K562 treated with DMSO at 1 percent for 24 hours (cell line): ENCODE measurements around the gene BGN. TPM values are rescaled to one million over a fixed set of nuclear protein-coding genes. Genes with fewer than 3 reads are reported as not detected.

Experiments used
- total RNA-seq: library from RNA; unstranded; fragments of 300-600 nt; gene quantifications from 2 replicates; pipeline ENCODE4 v1.2.3, GENCODE V29; 2022; ENCODE audit warnings: low read depth; ENCODE audit not compliant: insufficient read depth

Gene BGN
- not detected in 2 replicates for total RNA-seq

GRCh38 chrX:153494541-153495361 lies at the start of gene BGN:
Gene BGN (plus strand): TSS chrX:153494980. CDS start chrX:153504632, 9,652 bp downstream.

DNA sequence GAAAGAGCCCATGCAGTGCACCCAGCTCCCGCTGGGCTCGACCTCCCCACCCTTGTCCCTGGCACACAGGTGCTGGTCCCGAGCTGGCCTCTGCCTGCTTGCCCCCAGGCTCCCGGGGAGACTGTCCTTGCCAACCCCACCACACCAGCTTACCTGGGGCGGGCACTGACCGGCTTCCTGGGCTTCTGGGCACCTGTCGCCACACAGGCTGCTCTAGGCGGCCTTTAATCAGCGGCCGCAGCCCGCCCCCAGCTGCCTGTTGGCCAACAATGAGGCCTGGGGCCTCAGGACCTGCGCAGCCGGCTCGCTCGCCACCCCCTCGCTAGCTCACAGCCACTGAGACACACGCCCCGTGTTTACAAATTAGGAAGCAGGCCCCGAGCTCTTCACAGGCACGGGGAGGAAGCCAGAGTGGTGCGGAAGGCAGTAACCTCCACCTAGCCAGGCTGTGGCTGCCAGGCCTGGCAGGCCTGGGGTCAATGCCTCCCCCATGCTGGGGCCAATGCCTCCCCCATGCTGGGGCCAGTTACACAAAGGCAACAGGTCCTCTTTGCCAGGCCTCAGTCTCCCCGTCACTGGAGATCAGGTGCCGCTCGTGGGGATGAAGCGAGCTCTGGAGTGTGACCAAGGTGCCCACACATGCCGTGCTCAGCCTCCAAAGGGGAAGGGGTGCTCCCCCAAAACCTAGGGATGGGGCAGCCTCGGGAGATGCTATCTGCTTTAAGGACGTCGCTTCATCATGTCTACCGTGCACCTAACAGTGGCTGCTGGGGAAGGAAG lies 48.7 kb upstream of the BGN start, which contains the start of gene TREX2:
TREX2 (minus strand) TSS at position 201 of the 780 bp plus-strand sequence. CDS start 626 bp downstream, outside the sequence.

DNA sequence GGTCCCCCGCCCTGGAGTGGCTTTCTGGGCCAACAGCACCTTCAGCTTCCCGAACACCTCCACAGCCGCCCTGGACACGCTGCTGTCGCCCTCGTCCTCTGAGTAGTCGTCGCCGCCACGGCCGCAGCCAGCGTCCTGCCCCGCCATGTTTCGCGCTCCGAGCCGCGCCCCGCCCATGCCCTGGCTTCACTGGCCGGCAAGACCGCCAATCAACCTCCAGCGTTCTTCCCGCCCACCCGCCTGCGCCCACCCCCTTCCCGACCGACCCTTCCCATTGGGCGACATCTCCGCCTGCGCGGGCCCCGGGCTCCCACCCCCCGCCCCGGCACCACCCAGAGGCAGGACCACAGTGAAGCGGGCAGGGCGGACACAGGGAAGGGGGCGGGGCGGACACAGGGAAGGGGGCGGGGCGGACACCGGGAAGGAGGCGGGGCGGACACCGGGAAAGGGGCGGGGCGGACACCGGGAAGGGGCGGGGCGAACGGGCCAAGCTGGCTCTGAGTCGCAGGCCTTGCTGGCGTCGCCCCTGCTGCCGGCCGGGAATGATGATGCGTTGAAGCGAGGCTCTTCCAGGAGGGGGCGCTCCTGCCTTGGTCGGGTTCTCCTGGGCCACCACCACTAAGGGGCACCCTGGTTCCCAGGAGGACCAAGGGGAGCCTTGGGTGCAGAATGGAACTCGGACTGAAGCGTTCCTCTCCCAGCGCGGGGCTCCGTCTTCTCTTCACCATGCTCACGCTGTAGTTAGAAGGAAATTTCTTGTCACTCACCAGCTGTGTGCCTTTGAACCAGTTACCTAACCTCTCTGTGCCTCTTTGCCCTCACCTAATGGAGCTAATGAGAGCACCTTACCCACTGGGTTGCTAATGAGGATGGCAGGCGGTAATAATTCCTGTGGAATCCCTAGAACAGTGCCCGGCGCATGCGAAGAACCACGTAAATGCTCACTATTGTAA lies 24.1 kb upstream of the BGN start, which contains the start of gene HAUS7:
HAUS7 (minus strand) TSS at position 166 of the 953 bp plus-strand sequence; CDS start at position 147, 19 bp downstream.

GRCh38 chrX:153517423-153517822 lies 22.6 kb downstream of the BGN start, which contains the start of gene ATP2B3:
Gene ATP2B3 (plus strand): TSS chrX:153517642. CDS start chrX:153536248, 18,606 bp downstream.

Other genes with a start within 250 kb of the BGN start
- gene PNMA6F, start 173.2 kb upstream of the BGN start, total RNA-seq, result not detected in 2 replicates
- 18.6 and 19.0 TPM in 2 replicates for gene ZNF275, start 160.8 kb upstream of the BGN start, total RNA-seq
- gene PNMA6E, start 93.6 kb upstream of the BGN start, total RNA-seq, result not detected in 2 replicates
- 4.1 and 4.7 TPM in 2 replicates for gene ZFP92, start 83.5 kb upstream of the BGN start, total RNA-seq
- 1.5 and 4.3 TPM in 2 replicates for gene TREX2, start 48.9 kb upstream of the BGN start, total RNA-seq
- gene HAUS7, start 24.4 kb upstream of the BGN start, total RNA-seq, result 44.1 and 56.3 TPM in 2 replicates
- gene ATP2B3, start 22.7 kb downstream of the BGN start, total RNA-seq, result not detected in 2 replicates
- gene CCNQ, start 104.2 kb downstream of the BGN start, total RNA-seq, result 45.2 and 46.1 TPM in 2 replicates
- 3.8 and 4.7 TPM in 2 replicates for gene DUSP9, start 152.2 kb downstream of the BGN start, total RNA-seq
- 3.2 and 3.4 TPM in 2 replicates for gene PNCK, start 178.8 kb downstream of the BGN start, total RNA-seq
- 44.3 and 46.8 TPM in 2 replicates for gene SLC6A8, start 192.9 kb downstream of the BGN start, total RNA-seq
- gene BCAP31, start 229.4 kb downstream of the BGN start, total RNA-seq, result 217 and 219 TPM in 2 replicates
- 47.5 and 48.3 TPM in 2 replicates for gene ABCD1, start 229.9 kb downstream of the BGN start, total RNA-seq